NCI-H526 (cell line): Measurements from ENCODE around the gene CYRIA.

ENCODE experiments used
- DNase-seq, 2 experiments: peaks; one replicate each; lab custom pipeline; 2025; lab: John Stamatoyannopoulos, UW

CYRIA gene

DNA sequence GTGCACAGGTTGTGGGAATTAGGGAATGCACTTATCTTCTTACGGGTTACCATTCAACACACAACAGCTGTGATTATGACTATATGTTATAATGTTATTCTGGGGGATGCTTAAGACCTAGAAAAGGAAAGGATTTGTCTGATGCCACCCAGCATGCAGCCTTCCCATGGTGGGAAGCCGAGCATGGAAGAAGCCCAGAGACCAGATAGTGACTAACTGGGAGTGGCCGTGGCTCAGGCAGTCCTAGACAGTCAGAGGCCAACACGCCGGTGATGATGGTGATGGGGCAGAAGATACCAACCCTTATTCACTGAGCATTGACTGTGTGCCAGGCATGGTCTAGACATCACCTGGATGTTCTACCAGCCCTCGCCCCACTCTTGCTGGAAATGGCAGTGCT, 35.9 kb downstream of the CYRIA start:
- DNase-seq = no peak

DNA sequence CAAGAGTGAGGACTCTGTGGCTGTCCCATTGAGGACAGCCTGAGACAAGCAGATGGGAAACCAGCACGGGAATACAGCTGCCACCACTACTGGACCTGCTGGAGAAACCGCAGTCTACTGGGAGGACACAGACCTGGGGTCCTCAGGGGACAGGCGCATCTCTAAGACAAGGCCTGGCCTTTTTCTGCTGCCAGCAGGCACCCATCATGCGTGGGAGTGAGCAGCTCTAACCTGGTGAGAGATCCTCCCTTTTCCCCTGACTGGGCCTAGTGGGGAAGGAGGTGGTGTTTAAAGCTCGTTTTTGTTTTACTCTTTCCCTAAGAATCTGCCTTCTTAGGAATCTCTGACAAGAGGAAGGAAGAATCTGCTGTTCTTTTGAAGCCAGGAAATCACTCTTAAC, 36.6 kb downstream of the CYRIA start:
- no peak for DNase-seq

DNA sequence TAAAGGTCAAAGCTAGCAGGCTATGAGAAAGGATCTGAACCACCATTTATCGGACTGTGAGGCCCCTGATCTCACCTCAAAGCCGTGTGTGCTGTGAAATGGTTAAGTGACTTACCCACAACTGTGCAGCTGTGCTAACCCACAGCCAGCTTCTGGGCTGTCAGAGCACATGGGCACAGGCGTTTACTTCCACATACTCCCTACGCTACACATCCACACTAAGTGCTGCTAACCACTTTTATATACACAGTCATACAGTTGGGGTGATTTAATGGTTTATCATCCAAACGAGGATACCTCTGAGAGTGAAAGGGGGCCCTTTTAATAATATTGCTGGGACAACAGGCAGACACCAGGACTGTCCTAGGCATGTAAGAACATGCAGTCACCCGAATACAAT, 37.3 kb downstream of the CYRIA start:
- no peak for DNase-seq

DNA sequence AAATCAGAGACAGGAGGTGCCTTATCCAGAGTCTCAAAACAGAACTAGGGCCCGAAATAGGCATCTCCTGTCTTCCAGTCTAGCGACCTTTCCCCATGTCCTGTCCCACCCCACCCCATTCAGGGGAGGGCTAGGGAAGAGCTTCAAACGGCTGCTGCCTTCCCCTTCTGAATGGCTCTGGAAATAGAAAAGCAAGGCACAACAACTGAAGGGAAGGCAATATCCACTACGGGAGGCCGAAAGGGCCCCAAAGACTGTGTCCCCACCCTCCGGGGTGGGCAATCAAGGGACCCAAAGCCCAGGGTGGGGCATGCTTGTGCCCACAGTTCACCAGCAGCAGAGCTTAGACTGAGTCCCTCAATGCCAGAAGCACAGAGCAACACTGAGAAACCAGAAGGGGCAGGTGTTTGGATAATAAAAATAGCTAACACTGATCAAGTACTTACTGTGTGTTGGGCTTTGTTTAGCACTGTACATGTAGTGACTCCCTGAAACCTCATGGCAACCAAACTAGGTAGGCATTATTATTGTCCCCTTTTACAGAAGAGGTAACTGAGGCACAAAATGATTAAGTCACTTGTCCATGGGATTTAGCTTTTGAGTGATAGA, 38.5 kb downstream of the CYRIA start:
- DNase-seq = no peak

DNA sequence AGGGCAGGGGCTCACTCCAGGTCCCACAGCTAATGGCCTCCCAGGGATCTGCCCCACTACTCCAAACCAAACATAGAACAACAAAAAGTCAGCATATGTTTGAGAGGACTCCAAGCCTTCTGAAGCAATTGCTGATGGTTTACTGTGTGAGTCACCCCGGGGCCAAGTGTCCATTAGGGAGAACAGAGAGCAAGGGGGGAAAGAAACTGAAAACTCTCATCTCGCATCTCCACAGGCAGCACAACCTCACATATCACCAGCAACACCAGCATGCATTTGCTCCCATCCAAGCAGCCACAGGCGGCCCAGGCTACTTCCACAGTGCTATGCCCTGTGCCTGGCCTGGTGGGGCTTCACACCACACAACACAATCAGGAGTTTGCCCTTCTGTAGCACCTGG, 39.1 kb downstream of the CYRIA start:
- DNase-seq = no peak

DNA sequence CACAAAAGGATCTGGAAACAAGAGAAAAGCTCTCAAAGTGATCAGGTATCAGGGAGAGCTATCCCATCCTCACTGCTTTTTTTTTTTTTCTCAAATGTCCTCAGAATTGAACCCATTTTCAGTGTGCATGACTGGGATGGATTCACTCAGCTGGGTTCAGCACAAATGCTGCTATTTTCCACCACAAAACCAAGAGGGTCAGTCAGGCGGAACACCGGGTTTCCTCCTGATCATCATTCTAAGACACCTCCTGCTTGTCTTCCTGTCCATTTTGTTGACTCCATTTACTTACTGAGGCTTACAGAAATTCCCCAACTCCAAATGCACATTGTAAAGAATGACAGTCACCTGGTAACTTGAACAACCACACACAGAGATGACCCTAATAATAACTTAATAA, 39.9 kb downstream of the CYRIA start:
- no peak for DNase-seq

DNA sequence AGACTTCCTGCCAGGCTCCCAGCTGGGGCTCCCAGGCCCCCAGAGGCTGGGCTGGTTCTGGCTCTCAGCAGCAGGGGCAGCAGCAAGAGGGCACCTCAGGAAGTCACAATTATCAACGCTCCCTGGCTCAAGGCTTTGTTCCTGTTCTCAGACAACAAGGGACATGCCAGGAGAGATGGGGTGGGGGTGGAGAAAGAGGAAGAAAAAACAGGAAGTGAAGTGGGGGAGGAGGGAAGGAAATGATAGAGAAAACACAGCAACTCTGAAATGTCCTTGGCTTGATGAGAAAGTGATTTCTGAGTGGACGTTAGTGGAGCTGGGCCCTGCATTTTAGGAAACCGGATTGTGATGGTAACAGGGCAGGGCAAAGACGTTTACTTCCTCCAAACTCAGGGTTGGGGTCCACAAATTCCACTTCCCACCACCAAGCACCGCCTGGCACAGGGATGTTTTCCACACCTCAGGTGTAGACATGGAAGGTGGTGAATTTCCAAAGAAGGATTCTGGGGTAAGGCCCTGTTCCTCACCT, 40.4 kb downstream of the CYRIA start:
- DNase-seq = no peak

DNA sequence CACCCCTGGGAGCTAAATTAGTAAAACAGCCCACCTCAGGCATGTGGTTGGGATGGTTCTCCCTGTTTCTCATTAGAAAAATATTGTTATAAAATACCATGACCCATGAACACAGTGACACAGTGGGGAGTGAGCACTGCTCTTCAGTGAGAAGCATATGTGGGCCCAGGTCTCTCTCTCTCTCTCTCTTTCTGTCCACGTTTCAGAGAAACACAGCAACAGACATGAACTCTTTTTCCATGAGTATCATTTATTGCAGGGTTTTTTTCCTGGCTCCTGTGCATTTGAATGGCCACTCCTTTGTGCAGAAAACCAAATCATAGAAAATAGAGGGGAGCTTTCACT, 41.2 kb downstream of the CYRIA start:
- no peak for DNase-seq

DNA sequence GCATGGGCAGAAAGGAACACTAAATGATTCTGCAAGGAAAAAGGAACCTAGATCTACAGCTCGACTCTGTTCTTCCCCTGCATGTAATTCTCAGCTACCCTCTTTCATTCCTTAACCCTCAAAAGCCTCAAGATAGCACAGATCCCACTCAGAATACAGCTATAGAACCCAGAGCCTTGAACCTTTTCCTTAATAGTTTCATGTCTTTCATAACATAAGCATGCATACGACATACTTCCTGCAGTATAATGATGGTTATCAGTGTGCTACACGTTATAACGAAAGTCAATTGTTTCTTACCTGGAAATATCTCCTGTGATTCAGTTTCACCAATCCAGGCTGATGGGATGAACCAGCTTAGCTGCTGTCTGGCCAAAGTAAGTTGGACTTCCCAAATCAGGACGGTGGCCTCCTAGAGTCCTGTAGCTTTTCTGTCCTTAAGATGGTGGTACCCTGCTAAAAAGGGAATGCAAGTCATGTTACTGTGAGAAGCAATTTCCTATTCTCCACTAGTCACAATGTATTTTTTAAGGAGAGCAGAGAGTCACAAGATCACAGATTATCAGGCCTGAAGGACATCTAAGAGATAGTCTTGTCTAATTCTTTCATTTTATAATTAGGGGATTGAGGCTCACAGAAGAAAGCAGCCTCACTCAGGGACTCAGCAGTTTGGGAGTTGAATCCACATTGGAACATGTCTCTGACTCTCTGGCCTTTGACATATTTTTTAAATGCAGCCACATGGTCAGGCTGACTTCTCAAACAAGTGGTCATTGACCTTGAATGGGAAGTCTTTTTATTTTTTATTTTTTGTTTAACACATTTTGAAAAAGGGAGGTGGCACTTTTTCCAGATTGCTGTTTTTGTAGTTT, 41.8 kb downstream of the CYRIA start:
- no peak for DNase-seq

DNA sequence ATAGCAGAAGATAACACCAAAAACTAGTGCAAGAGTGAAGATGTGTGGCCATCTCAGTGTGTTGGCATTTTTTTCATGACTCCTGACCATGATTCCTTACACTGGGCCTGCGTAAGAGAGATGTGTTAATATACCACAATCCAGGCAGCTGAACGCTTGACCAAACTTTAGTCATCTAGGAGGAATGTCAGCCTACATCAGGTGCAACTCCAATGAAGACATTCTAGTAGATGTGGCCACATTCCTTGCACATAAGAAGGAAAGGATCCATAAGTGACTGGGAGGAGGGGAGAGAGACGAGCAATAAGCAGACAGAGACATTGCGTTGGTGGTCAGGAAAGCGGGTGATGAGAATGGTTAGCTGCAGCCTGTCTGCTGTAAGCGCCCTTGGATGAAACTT, 42.6 kb downstream of the CYRIA start:
- no peak for DNase-seq

DNA sequence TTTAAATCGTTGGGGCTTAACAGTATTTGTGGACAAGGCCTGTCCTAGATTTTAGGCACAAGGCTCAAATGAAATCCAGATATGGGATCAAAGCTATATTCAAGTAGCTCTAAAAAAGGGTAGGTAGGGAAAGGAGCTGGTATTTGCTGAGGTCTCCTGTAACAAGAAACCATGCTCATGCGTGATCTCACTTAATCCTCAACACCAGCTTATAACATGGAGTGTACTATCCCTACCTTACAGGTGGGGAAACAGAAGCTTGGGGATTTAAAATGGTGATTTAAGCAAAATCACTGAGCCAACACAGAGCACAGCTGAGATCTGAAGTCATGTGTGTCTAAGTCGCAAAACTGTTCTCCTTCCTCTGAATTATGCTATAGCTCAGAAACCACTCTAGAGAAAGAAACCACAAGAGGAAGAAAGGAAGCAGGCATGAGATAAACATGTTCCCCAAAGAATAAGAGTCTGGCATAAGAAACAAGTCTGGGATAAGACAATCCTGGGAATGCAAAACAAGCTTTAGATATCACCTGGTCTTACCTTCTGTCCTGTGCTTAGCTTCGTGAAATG, 43.1 kb downstream of the CYRIA start:
- DNase-seq = no peak

DNA sequence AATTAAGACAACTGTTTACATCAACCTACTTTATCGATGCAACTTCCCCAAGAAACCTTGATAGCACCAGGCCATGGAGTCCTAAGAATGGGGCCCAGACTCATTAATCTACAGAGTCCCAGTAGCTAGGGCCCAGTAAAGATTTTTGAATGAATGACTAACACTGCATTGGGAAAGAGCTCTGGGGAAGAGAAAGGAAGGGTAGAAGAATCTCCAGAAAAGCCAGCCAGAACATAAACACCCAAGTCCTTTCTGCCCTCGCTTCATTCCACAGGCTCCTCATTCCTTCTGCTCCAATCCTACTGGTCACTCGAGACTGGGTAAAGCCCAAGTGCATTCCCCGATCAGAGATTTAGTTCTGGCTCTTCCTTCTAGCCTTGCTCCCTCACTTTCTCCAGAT, 44.3 kb downstream of the CYRIA start:
- no peak for DNase-seq

DNA sequence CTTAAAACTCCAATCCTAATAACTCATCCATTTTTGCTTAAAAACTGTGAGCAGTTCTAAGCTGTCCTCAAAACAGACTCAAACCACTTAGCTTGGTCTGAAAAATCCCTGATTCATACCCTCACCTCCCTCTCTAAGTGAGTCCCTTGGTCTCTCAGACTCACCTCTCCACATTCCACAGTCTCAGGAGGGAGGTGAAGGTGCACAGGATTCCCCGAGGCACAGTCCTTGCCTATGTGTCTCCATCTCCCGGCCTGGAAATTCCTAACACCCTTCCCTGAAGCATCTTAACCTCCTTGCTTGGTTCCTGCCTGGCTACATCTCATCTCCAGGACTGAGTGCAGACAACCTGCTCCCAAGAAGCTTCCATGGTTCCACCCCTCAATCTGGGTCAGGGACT, 45.0 kb downstream of the CYRIA start:
- no peak for DNase-seq

DNA sequence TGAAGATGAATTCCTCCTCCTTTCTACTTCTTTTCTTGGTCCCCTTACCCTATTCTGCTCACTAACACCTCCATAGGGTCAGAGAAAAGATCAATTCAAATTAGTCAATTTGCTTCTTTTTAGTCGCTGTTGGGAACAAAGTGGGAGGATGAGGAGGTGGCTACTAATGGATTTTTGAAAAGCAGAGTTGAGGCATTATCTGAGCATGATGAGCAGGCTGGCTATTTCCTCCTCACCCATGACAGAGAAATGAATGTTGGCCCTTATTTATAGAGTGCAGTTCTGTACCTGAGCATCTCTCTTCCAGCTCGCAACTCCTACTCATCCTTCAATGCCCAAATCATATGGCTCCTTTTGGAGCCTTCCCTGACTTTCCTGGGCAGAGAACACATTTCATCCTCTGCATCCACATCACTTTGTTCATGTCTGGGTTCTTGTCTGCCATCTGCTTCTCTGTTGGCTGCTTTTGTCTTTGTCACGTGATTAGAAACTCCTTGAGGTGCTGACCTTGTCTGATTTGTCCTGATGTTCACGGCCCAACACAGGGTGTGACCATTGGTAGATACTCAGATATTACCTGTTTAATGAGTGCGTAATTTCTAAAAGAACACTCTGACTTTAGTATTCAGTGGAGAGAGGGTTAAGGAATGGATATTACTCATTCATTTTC, 45.9 kb downstream of the CYRIA start:
- DNase-seq = no peak

DNA sequence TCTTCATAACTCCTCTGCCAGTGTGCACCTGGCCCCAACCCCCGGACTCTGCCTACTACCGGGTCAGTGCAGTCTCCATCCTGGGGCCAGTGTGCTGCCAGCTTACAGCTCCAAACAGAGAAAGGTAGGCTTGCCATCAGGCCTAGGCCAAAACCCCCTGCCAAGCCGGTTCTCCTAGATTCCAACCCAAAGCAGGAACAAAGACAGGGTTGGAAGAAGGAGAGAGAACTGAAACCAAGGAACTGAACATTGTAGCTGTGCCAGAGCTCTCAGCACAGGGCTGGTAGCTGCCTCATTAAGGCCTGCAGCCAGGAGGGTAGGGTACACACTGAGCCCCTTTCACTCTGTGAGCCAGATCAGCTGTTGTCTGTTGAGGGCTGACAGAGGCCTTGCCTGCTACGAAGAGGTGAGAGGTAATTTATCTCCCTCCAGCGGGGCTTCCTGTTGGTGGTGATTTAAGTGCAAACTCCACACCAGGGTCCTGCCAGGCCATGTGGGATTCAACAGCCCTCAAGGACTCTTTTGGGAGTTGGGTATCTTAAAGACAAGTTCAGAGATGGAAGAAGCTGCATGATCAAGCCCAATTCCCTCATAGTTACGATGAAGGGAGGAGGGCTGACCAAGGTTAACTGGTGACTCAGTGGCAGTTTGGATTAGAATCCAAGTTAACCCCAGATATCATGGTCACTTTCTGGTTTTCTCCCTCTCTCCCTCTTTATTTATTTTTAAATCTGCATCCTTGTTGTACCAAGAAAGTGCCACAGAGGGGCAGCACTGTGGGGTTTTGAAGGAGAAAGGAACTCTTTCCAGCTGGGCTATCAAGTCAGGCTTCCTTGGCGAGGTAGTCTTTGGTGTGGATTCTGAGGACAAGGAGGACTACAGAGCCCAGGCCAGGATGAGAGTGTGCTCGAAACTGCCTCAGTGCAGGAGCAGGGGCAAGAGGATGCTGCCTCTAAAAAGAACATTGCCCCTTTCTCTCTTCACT, 48.1 kb downstream of the CYRIA start:
- peak in 1 of 2 experiments; percentile 59 for DNase-seq
